Measurements from ENCODE around the gene RNF114. TPM values are rescaled to one million over a fixed set of nuclear protein-coding genes. Genes with fewer than 3 reads are reported as not detected.

RNF114 gene
- total and polyA plus RNA-seq, 4 donors, result 30.9 to 87.9 (median 40.9) TPM

DNA sequence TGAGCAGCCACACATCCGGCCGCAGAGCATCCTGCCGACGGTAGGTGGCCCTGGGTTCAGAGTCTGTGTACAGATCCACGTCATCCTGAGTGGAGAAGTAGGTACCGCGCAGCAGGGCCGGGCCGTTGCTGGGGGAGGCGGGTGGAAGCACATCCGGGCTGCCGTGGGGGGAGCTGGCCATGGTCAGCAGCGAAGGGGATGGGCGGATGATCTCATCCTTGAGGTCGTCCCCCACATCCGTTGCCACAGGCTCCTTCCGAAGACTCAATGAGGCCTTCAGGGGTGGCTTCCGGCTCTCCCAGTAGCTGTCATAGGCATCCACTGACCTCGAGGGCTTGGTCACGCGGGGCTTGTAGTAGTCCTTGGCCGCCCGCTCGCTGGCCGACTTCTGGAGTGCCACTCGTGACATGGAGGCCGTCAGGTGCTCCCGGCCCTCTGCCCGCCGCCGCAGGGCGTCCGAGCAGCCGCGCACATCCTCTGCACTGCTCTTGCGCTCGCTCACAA lies 30.0 kb upstream of the RNF114 start:
- TF ChIP-seq FOXA2 (IDR thresholded peaks at IDR 0.05), result no peak
- no peak for TF ChIP-seq EGR1 (IDR thresholded peaks at IDR 0.05; ENCODE audit: low read depth in 2 of 2)
- no peak for TF ChIP-seq JUND (IDR thresholded peaks at IDR 0.05)
- no peak for TF ChIP-seq HNF4A (conservative IDR thresholded peaks at IDR 0.05)
- TF ChIP-seq CTCF (IDR thresholded peaks at IDR 0.05; ENCODE audit: low read depth, low read length, missing input control), result no peak
- TF ChIP-seq, protein P1, sequence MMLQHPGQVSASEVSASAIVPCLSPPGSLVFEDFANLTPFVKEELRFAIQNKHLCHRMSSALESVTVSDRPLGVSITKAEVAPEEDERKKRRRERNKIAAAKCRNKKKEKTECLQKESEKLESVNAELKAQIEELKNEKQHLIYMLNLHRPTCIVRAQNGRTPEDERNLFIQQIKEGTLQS (IDR thresholded peaks at IDR 0.05), result no peak
- no peak for TF ChIP-seq FOXA1 (IDR thresholded peaks at IDR 0.05)
- TF ChIP-seq RXRA (IDR thresholded peaks at IDR 0.05), result no peak
- TF ChIP-seq TAF1 (conservative IDR thresholded peaks at IDR 0.05), result no peak
- no peak for TF ChIP-seq YY1 (IDR thresholded peaks at IDR 0.05)
- TF ChIP-seq, protein P2, sequence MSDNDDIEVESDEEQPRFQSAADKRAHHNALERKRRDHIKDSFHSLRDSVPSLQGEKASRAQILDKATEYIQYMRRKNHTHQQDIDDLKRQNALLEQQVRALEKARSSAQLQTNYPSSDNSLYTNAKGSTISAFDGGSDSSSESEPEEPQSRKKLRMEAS (IDR thresholded peaks at IDR 0.05), result no peak
- TF ChIP-seq, protein P3, sequence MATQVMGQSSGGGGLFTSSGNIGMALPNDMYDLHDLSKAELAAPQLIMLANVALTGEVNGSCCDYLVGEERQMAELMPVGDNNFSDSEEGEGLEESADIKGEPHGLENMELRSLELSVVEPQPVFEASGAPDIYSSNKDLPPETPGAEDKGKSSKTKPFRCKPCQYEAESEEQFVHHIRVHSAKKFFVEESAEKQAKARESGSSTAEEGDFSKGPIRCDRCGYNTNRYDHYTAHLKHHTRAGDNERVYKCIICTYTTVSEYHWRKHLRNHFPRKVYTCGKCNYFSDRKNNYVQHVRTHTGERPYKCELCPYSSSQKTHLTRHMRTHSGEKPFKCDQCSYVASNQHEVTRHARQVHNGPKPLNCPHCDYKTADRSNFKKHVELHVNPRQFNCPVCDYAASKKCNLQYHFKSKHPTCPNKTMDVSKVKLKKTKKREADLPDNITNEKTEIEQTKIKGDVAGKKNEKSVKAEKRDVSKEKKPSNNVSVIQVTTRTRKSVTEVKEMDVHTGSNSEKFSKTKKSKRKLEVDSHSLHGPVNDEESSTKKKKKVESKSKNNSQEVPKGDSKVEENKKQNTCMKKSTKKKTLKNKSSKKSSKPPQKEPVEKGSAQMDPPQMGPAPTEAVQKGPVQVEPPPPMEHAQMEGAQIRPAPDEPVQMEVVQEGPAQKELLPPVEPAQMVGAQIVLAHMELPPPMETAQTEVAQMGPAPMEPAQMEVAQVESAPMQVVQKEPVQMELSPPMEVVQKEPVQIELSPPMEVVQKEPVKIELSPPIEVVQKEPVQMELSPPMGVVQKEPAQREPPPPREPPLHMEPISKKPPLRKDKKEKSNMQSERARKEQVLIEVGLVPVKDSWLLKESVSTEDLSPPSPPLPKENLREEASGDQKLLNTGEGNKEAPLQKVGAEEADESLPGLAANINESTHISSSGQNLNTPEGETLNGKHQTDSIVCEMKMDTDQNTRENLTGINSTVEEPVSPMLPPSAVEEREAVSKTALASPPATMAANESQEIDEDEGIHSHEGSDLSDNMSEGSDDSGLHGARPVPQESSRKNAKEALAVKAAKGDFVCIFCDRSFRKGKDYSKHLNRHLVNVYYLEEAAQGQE (IDR thresholded peaks at IDR 0.05), result no peak
- no peak for TF ChIP-seq GABPA (IDR thresholded peaks at IDR 0.05 in 1 of 2, conservative IDR thresholded peaks at IDR 0.05 in 1 of 2)
- no peak for TF ChIP-seq RAD21 (IDR thresholded peaks at IDR 0.05)
- no peak for TF ChIP-seq NR2F2 (IDR thresholded peaks at IDR 0.05)
- no peak for TF ChIP-seq ZBTB33 (IDR thresholded peaks at IDR 0.05)
- no peak for TF ChIP-seq HNF4G (IDR thresholded peaks at IDR 0.05)
- TF ChIP-seq SP1 (IDR thresholded peaks at IDR 0.05), result no peak
- no peak for DNase-seq (ENCODE audit: low spot score)
- H3K9ac ChIP-seq (ENCODE audit: low read depth in 1 of 2, low read length in 2 of 2), result no peak overlapping the region
- no peak overlapping the region for H3K4me3 ChIP-seq (ENCODE audit: low read depth in 1 of 3, low read length in 3 of 3)
- H3K4me1 ChIP-seq (ENCODE audit: control insufficient read depth in 4 of 4, insufficient read depth in 4 of 4, low read length in 3 of 4), result peaks cover 0 to 21% (median 18%) of the 10 kb centered on the region in 4 donors
- 95% methylated on average over 37 of the region's 37 CpGs for WGBS
- H3K9me3 ChIP-seq (ENCODE audit: control insufficient read depth in 4 of 4, low read length in 3 of 4), result no peaks in the 10 kb centered on the region
- H3K36me3 ChIP-seq (ENCODE audit: control insufficient read depth in 4 of 4, insufficient read depth in 3 of 4, low read depth in 1 of 4, low read length in 3 of 4), result peaks cover 5 to 38% (median 11%) of the 10 kb centered on the region in 4 donors
- H3K27me3 ChIP-seq (ENCODE audit: control insufficient read depth in 4 of 4, insufficient read depth in 4 of 4, low read length in 3 of 4), result no peaks in the 10 kb centered on the region
- H3K27ac ChIP-seq (ENCODE audit: low read depth in 1 of 2, low read length in 2 of 2), result no peak overlapping the region
